Measurements from ENCODE around the gene ZNF74. TPM values are rescaled to one million over a fixed set of nuclear protein-coding genes. Genes with fewer than 3 reads are reported as not detected.
A peak's percentile ranks its signal among the peaks of the same experiment; 100 is the strongest.
"Not testable (repeated sequence)": the region's sequence is repeated elsewhere in the genome, so short reads cannot be mapped to it uniquely, and the experiment has no call there.

Gene ZNF74
- total RNA-seq, 2 donors from 2014 or later, result 6.4 to 10.0 TPM

- peaks cover 5% of the 10 kb centered on the region for H3K27me3 Mint-ChIP-seq
- no peak overlapping the region for H3K4me3 Mint-ChIP-seq
- no peak for ATAC-seq (replicated peaks)
- H3K4me1 Mint-ChIP-seq, result no peaks in the 10 kb centered on the region
- H3K9me3 Mint-ChIP-seq, result no peaks in the 10 kb centered on the region
- no peak overlapping the region for H3K27ac Mint-ChIP-seq
- H3K36me3 Mint-ChIP-seq (ENCODE audit: low read depth), result peaks cover 48% of the 10 kb centered on the region
Observed at GRCh38 chr22:20442485-20443284, 48.7 kb downstream of the ZNF74 start.

DNA sequence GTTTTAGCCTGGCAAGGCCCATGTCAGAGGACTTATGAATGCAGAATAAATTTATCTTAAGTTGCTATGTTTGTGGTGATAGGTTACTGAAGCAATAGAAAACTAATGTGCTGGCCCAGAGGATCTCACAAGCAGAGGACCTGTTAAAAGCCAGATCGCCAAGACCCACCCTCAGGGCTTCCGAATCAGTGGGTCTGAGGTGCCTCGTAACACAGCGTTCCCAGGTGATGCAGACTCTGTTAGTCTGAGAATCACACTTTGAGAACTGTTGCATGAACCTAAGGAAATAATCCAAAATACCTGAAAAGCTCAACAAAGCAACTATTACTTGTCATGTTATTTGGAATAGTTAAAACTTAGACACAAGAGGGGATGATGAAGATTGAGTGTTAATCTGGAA, 50.4 kb downstream of the ZNF74 start:
- H3K27me3 Mint-ChIP-seq, result no peaks in the 10 kb centered on the region
- ATAC-seq (replicated peaks), result no peak
- no peak overlapping the region for H3K4me3 Mint-ChIP-seq
- H3K27ac Mint-ChIP-seq, result no peak overlapping the region
- no peaks in the 10 kb centered on the region for H3K9me3 Mint-ChIP-seq
- no peaks in the 10 kb centered on the region for H3K4me1 Mint-ChIP-seq
- peaks cover 48% of the 10 kb centered on the region for H3K36me3 Mint-ChIP-seq (ENCODE audit: low read depth)

GRCh38 chr22:20446383-20446970, 52.5 kb downstream of the ZNF74 start:
- H3K4me1 Mint-ChIP-seq, result no peaks in the 10 kb centered on the region
- H3K36me3 Mint-ChIP-seq (ENCODE audit: low read depth), result peaks cover 48% of the 10 kb centered on the region
- no peak for ATAC-seq (replicated peaks)
- no peak overlapping the region for H3K4me3 Mint-ChIP-seq
- H3K9me3 Mint-ChIP-seq, result no peaks in the 10 kb centered on the region
- no peak overlapping the region for H3K27ac Mint-ChIP-seq
- no peaks in the 10 kb centered on the region for H3K27me3 Mint-ChIP-seq

DNA sequence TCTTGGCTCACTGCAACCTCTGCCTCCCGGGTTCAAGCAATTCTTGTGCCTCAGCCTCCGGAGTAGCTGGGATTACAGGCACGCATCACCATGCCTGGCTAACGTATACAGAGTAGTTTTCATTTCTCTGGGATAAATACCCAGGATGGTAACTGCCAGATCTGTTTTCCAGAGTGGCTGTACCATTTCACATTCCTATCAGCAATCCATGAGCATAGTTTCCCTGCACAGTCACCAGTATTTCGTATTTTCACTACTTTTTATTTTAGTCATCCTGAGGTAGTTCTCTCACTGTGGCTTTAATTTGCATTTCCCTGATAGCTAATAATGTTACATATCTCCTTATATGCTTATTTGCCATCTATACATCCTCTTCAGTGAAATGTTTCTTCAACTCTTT, 54.7 kb downstream of the ZNF74 start:
- peak; percentile 16 for ATAC-seq (replicated peaks)

GRCh38 chr22:20449819-20450550, 56.0 kb downstream of the ZNF74 start:
- H3K4me3 Mint-ChIP-seq, result no peak overlapping the region
- no peaks in the 10 kb centered on the region for H3K9me3 Mint-ChIP-seq
- ATAC-seq (replicated peaks), result no peak
- no peak overlapping the region for H3K27ac Mint-ChIP-seq
- no peaks in the 10 kb centered on the region for H3K4me1 Mint-ChIP-seq
- H3K27me3 Mint-ChIP-seq, result no peaks in the 10 kb centered on the region
- H3K36me3 Mint-ChIP-seq (ENCODE audit: low read depth), result peaks cover 25% of the 10 kb centered on the region

More for the DNA sequence above, 54.7 kb downstream of the ZNF74 start:
- no peak overlapping the region for H3K4me3 Mint-ChIP-seq
- H3K9me3 Mint-ChIP-seq, result no peaks in the 10 kb centered on the region
- H3K27ac Mint-ChIP-seq, result no peak overlapping the region
- H3K4me1 Mint-ChIP-seq, result no peaks in the 10 kb centered on the region
- peaks cover 33% of the 10 kb centered on the region for H3K36me3 Mint-ChIP-seq (ENCODE audit: low read depth)
- H3K27me3 Mint-ChIP-seq, result no peaks in the 10 kb centered on the region

DNA sequence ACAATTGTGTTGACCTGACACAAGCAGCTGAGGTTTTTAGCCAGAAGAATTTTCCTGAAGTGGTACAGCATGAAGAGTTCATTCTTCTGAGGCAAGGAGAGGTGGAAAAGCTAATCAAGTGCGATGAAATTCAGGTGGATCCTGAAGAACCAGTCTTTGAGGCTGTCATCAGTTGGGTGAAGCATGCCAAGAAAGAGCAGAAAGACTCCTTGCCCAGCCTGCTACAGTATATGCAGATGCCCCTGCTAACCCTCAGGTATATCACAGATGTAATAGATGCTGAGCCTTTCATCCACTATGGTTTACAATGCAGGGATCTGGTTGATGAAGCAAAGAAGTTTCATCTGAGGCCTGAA, 56.6 kb downstream of the ZNF74 start:
- Mint-ChIP-seq H3K27me3 (no peaks in the 10 kb centered on the region), H3K4me3 (no peak overlapping the region), H3K4me1 (no peaks in the 10 kb centered on the region), H3K27ac (no peak overlapping the region), H3K9me3 (no peaks in the 10 kb centered on the region), H3K36me3 (ENCODE audit: low read depth) (peaks cover 23% of the 10 kb centered on the region)
- ATAC-seq (replicated peaks), result no peak

DNA sequence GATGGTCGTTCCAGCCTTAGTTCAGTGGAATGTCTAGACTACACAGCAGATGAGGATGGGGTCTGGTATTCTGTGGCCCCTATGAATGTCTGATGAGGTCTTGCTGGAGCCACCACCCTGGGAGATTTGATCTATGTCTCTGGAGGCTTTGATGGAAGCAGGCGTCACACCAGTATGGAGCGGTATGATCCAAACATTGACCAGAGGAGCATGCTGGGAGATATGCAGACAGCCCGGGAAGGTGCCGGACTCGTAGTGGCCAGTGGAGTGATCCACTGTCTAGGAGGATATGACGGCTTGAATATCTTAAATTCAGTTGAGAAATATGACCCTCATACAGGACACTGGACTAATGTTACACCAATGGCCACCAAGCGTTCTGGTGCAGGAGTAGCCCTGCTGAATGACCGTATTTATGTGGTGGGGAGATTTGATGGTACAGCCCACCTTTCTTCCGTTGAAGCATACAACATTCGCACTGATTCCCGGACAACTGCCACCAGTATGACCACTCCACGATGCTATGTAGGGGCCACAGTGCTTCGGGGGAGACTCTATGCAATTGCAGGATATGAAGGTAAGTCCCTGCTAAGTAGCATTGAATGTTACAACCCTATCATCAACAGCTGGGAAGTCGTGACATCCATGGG, 57.3 kb downstream of the ZNF74 start:
- not testable (repeated sequence) for H3K9me3 Mint-ChIP-seq; H3K27ac Mint-ChIP-seq; H3K4me1 Mint-ChIP-seq; H3K27me3 Mint-ChIP-seq; ATAC-seq (replicated peaks); H3K4me3 Mint-ChIP-seq
- peaks cover 23% of the 10 kb centered on the region for H3K36me3 Mint-ChIP-seq (ENCODE audit: low read depth)

DNA sequence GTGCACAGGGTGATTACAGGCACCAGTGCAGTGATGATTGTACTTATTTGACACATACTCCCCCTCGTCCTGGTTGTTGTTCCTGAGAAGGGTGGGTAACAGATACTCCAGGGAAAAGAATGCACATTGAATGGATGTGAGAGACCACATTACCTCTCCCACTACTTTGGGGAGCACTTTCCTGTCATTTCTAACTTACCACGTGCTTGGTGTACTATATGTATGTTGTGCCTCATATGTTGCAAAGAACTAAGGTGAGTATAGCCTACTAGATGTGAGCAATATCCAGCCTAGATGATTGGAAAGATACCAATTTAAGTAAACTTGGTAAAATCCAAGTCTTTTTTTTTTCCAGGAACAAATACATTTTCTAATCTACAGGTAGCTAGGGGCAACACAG, 58.0 kb downstream of the ZNF74 start:
- no peaks in the 10 kb centered on the region for H3K27me3 Mint-ChIP-seq
- no peak for ATAC-seq (replicated peaks)
- H3K4me3 Mint-ChIP-seq, result no peak overlapping the region
- H3K27ac Mint-ChIP-seq, result no peak overlapping the region
- peaks cover 23% of the 10 kb centered on the region for H3K36me3 Mint-ChIP-seq (ENCODE audit: low read depth)
- no peaks in the 10 kb centered on the region for H3K9me3 Mint-ChIP-seq
- H3K4me1 Mint-ChIP-seq, result peaks cover 11% of the 10 kb centered on the region

GRCh38 chr22:20453222-20453621, 59.3 kb downstream of the ZNF74 start:
- no peak for ATAC-seq (replicated peaks)
- no peak overlapping the region for H3K27ac Mint-ChIP-seq

GRCh38 chr22:20455709-20456063, 61.7 kb downstream of the ZNF74 start:
- H3K36me3 Mint-ChIP-seq (ENCODE audit: low read depth), result peaks cover 23% of the 10 kb centered on the region
- H3K27me3 Mint-ChIP-seq, result no peaks in the 10 kb centered on the region
- H3K4me3 Mint-ChIP-seq, result peak overlapping the region; percentile 40
- ATAC-seq (replicated peaks), result no peak
- peaks cover 11% of the 10 kb centered on the region for H3K4me1 Mint-ChIP-seq
- H3K9me3 Mint-ChIP-seq, result no peaks in the 10 kb centered on the region
- peak overlapping the region; percentile 57 for H3K27ac Mint-ChIP-seq

More at GRCh38 chr22:20453222-20453621, 59.3 kb downstream of the ZNF74 start:
- no peaks in the 10 kb centered on the region for H3K9me3 Mint-ChIP-seq
- no peaks in the 10 kb centered on the region for H3K27me3 Mint-ChIP-seq
- H3K4me3 Mint-ChIP-seq, result no peak overlapping the region
- peaks cover 23% of the 10 kb centered on the region for H3K36me3 Mint-ChIP-seq (ENCODE audit: low read depth)
- peaks cover 11% of the 10 kb centered on the region for H3K4me1 Mint-ChIP-seq

DNA sequence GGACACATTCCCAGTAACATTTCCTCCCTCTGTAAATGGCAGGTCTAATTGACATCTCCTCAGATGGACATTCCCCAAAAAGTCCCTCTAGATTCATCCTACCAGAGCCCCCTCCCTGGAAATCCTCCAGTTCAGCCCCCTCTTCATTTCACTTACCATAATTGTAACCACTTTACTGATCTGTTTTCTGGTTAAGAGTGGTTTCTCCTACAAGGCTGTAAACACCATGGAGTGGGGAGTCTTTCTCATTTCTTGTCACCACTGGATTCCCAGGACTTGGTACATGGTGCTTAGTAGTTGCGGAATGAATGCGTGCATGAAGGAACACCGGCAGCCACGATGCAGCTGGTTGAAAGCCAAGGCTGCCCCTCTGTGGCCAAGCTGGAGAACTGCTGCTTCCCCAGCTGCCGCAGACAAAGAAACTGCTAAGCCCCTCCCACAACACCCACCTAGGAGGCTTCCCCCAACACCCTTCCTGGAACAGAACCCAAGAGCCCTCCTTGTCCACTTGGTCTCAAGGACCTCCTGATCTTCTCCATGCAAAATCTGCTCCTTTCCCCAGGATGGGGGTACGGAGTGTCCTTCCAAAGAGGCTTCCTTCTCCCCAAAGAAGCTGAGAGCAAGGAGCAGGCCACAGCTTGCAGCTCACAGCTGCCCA, 62.2 kb downstream of the ZNF74 start:
- Mint-ChIP-seq H3K4me1 (peaks cover 11% of the 10 kb centered on the region), H3K9me3 (no peaks in the 10 kb centered on the region), H3K36me3 (ENCODE audit: low read depth) (peaks cover 23% of the 10 kb centered on the region), H3K4me3 (peak overlapping the region; percentile 40), H3K27me3 (no peaks in the 10 kb centered on the region), H3K27ac (peak overlapping the region; percentile 57)
- ATAC-seq (replicated peaks), result peak; percentile 93

- peaks cover 11% of the 10 kb centered on the region for H3K4me1 Mint-ChIP-seq
- H3K4me3 Mint-ChIP-seq, result no peak overlapping the region
- H3K27ac Mint-ChIP-seq, result peak overlapping the region; percentile 57
Observed at GRCh38 chr22:20456722-20457076, 62.7 kb downstream of the ZNF74 start.

DNA sequence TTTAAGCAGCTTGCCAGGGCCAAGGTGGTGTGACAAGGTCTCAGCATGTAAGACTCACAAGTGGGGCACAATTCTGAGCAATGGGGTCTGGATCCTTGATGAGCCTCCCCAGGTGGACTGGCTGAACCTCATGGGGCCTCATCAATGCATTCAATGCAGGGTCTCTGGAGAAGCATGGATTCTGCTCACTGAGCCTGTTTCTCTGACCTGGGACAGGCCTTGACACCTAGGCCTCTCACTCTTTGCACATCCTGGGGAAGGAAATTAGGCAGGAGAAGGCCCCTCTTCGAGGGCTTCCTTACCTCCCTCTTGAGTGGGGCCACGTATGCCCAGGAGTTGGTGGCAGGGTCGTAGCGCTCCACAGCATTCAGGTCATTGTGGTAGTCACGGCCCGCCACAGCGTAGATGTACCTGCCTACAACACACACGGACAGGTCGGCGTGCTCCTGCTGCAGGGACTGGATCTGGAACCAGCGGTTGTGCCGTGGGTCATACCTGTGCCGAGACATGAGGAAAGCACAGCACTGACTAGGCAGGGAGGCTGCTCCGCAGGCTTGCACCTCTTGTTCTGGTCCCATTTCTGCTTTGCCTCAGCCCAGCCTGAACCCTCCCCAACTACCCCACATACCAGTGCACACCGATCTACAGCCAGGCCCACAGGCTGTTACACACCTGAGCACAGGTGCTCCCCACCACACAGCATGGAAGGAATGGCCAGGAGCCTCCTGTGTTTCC, 63.7 kb downstream of the ZNF74 start:
- no peak overlapping the region for H3K27ac Mint-ChIP-seq
- no peak overlapping the region for H3K4me3 Mint-ChIP-seq
- ATAC-seq (replicated peaks), result no peak
- peaks cover 23% of the 10 kb centered on the region for H3K36me3 Mint-ChIP-seq (ENCODE audit: low read depth)
- no peaks in the 10 kb centered on the region for H3K9me3 Mint-ChIP-seq
- peaks cover 14% of the 10 kb centered on the region for H3K4me1 Mint-ChIP-seq
- H3K27me3 Mint-ChIP-seq, result no peaks in the 10 kb centered on the region

More at GRCh38 chr22:20456722-20457076, 62.7 kb downstream of the ZNF74 start:
- peaks cover 23% of the 10 kb centered on the region for H3K36me3 Mint-ChIP-seq (ENCODE audit: low read depth)
- no peak for ATAC-seq (replicated peaks)
- no peaks in the 10 kb centered on the region for H3K9me3 Mint-ChIP-seq
- H3K27me3 Mint-ChIP-seq, result no peaks in the 10 kb centered on the region

Measured in activated T-helper 17 cell treated with anti-CD3 and anti-CD28 coated beads, Interleukin-2, amount 50 U/mL, for 72 hours (primary cell).